A549 (cell line): ENCODE results near the gene PTRHD1.

ENCODE experiments used
- CEBPB ChIP-seq, 2 experiments: fragments of >200 bp in 1 of 2; sonication (Bioruptor Twin) in 1 of 2; formaldehyde crosslinking in 1 of 2; IDR thresholded peaks; 2 replicates each; pipeline ENCODE4 v1.6.1; 2012 to 2016
- CTCF ChIP-seq: fragments of >200 bp; sonication (Bioruptor Twin); formaldehyde crosslinking; IDR thresholded peaks from 3 replicates; pipeline ENCODE4 v1.5.1; 2016
- JUNB ChIP-seq: fragments of >200 bp; sonication (Bioruptor Twin); formaldehyde crosslinking; IDR thresholded peaks from 2 replicates; pipeline ENCODE4 v1.6.1; 2016
- TP53 ChIP-seq: fragments of 250-450 bp; sonication (Bioruptor Pico); IDR thresholded peaks from 2 replicates; pipeline ENCODE4 v1.5.0; 2021; ENCODE audit warnings: mild to moderate bottlenecking, moderate library complexity
- ZSCAN20 ChIP-seq: fragments of 250-450 bp; sonication (Bioruptor Pico); IDR thresholded peaks from 2 replicates; pipeline ENCODE4 v1.8.0; 2022; ENCODE audit warnings: mild to moderate bottlenecking, moderate library complexity

GRCh38 chr2:24837996-24838513, 44.9 kb upstream of the PTRHD1 start:
- TF ChIP-seq JUNB, result no peak
- TF ChIP-seq ZSCAN20, result no peak
- no peak for TF ChIP-seq CTCF
- TF ChIP-seq CEBPB (IDR thresholded peaks at IDR 0.05), result no peak
- TF ChIP-seq TP53 (CRISPR knock-in tag), result no peak
